ENCODE data around the gene MTOR. TPM values are rescaled to one million over a fixed set of nuclear protein-coding genes. Genes with fewer than 3 reads are reported as not detected.
"Not testable (repeated sequence)": the region's sequence is repeated elsewhere in the genome, so short reads cannot be mapped to it uniquely, and the experiment has no call there.

The MTOR gene
- total RNA-seq (2014; rRNA removed; shearing (Covaris generic); ENCODE audit: low replicate concordance) = 36.4 and 50.1 TPM in 2 replicates

DNA sequence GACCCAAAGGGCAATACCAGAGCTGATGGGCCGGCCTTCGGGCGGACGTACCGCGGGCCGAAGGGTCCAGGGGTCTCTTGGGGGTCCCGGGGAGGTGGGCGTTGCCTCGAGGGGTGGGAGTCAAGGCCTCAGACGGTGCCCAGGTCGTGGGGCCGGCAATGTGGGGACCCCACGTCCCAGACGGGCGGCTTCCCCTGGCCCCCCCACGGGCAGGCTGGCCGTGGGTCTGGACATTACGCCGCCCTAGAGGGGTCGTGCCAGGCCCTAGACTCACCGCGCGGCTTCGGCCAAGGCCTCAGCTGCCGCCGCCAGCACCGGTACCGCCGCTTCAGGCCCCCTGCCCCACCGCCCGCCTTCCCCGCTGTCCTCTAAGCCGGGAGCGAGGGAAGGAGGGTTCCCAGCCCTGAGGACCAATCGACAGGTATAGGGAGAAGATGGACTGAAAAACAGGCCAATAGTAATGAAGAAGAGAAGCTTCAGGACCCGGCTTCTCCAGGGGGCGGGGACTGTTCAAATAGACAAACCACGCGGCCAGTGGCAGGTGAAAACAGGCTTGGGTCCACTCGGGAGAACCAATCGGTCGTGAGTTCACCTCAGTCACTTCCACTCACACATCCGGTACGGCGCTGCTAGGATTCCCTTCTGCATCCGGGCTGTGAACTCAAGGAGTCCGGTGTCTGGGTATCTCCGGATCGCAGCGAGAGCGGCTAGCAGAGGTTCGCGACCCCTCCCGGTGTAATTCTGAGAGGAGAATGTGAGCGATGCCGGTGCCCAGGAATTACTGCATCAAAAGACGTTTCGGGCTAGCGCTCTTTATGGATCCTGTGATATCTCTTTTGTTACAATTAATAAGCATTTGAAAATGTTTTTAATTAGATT is at the start of gene MTOR:
Gene MTOR, minus strand, starts transcription at position 381 of the 879 bp plus-strand sequence. CDS start 3,142 bp downstream, outside the sequence.
- Histone ChIP-seq H3K4me2 (ENCODE audit: low read depth, low read length, poor library complexity, severe bottlenecking) (peak within 1 kb of the TSS; percentile 97), H3K9ac (ENCODE audit: low read length) (peak within 1 kb of the TSS; percentile 94), H3K4me1 (ENCODE audit: low read length) (peaks cover 14% of the 10 kb centered on the region), H3K4me3 (ENCODE audit: low read length) (peak within 1 kb of the TSS; percentile 95), H2AFZ (ENCODE audit: low read length) (peak within 1 kb of the TSS; percentile 74), H3K9me3 (ENCODE audit: low read length) (no peaks in the 10 kb centered on the region), H3K27ac (ENCODE audit: low read length) (peak within 1 kb of the TSS; percentile 51; the same call in 1 of the 2 replicates), H3K9me2 (replicated peaks; ENCODE audit: insufficient read depth, low read length) (no peaks in the 10 kb centered on the region), H4K20me1 (ENCODE audit: insufficient read depth, low read depth, low read length) (no peaks in the 10 kb centered on the region), H3K27me3 (ENCODE audit: low read length) (no peaks in the 10 kb centered on the region), H3K36me3 (ENCODE audit: insufficient read depth, low read length) (peaks cover 9% of the 10 kb centered on the region; the same call in 1 of the 2 replicates), H3K79me2 (ENCODE audit: low read length) (peaks cover 30% of the 10 kb centered on the region)
- peak; percentile 100 for DNase-seq

DNA sequence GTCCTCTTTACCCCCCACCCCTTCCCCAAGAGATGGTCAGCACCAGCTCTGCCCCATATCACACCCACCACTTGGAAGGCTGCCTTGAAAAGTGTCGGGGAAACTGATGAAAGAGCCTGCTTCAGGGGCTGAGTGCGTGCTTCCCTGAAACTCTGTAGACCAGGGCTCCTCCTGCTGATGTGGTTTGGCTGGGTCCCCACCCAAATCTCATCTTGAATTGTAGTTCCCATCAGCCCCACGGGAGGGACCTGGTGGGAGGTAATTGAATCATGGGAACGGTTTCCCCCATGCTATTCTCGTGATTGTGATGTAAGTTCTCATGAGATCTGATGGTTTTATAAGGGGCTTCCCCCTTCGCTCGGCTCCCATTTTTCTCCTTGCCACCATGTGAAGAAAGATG is 47.0 kb upstream of the MTOR start:
- H4K20me1 ChIP-seq (ENCODE audit: insufficient read depth, low read depth, low read length) = no peaks in the 10 kb centered on the region
- no peak overlapping the region for H3K4me3 ChIP-seq (ENCODE audit: low read length)
- no peaks in the 10 kb centered on the region for H3K79me2 ChIP-seq (ENCODE audit: low read length)
- no peak overlapping the region for H3K27ac ChIP-seq (ENCODE audit: low read length)
- H3K9ac ChIP-seq (ENCODE audit: low read length) = no peak overlapping the region
- no peak overlapping the region for H2AFZ ChIP-seq (ENCODE audit: low read length)
- no peaks in the 10 kb centered on the region for H3K36me3 ChIP-seq (ENCODE audit: insufficient read depth, low read length)
- no peaks in the 10 kb centered on the region for H3K4me1 ChIP-seq (ENCODE audit: low read length)
- DNase-seq = no peak
- H3K9me2 ChIP-seq (replicated peaks; ENCODE audit: insufficient read depth, low read length) = no peaks in the 10 kb centered on the region
- no peaks in the 10 kb centered on the region for H3K27me3 ChIP-seq (ENCODE audit: low read length)
- H3K9me3 ChIP-seq (ENCODE audit: low read length) = no peaks in the 10 kb centered on the region
- H3K4me2 ChIP-seq (ENCODE audit: low read depth, low read length, poor library complexity, severe bottlenecking) = no peak overlapping the region

DNA sequence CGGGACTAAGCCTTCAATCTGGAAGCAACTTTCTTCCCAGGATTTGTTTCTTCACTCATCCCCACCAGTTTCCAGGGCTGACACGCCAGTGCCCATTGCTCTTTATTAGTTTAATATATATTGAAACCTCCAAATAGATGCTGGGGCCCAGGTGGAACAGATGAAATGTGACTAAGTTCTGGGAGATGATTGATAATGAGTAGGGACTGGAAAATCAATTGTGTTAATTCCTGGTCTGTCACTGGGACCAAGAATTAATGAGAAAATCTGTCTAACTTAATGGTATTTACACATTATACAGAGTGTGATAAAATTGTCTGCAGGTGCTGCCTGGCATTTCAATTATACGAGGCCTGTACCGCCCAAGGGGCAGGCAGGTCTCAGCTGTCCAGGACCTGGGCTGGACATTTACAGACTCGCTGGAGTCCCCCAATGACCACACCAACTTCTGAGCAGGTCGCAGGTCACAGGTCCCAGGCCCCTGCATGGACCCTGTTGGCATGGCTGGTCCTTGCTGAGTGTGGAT is 46.4 kb upstream of the MTOR start:
- H3K4me1 ChIP-seq (ENCODE audit: low read length) = no peaks in the 10 kb centered on the region
- no peaks in the 10 kb centered on the region for H4K20me1 ChIP-seq (ENCODE audit: insufficient read depth, low read depth, low read length)
- H2AFZ ChIP-seq (ENCODE audit: low read length) = no peak overlapping the region
- H3K9me3 ChIP-seq (ENCODE audit: low read length) = no peaks in the 10 kb centered on the region
- no peaks in the 10 kb centered on the region for H3K36me3 ChIP-seq (ENCODE audit: insufficient read depth, low read length)
- no peak overlapping the region for H3K9ac ChIP-seq (ENCODE audit: low read length)
- no peaks in the 10 kb centered on the region for H3K9me2 ChIP-seq (replicated peaks; ENCODE audit: insufficient read depth, low read length)
- no peak overlapping the region for H3K4me3 ChIP-seq (ENCODE audit: low read length)
- H3K27ac ChIP-seq (ENCODE audit: low read length) = no peak overlapping the region
- no peak for DNase-seq
- no peaks in the 10 kb centered on the region for H3K27me3 ChIP-seq (ENCODE audit: low read length)
- H3K4me2 ChIP-seq (ENCODE audit: low read depth, low read length, poor library complexity, severe bottlenecking) = no peak overlapping the region
- H3K79me2 ChIP-seq (ENCODE audit: low read length) = no peaks in the 10 kb centered on the region

DNA sequence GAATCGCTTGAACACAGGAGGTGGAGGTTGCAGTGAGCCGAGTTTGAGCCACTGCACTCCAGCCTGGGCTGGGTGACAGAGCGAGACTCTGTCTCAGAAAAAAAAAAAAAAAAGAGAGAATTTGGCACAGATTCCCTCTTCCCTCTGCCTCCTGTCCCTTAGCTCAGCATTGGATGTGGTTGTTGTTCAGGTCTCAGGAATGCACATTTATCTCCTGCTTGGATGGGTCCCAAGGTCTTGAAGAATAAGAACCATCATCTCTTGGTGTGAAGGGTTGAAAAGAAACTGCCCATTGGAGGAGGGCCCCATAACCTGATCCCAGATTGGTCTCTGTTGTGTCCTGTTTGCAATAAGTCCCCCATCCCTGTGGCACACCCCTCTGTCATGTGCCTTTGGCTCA is 45.5 kb upstream of the MTOR start:
- no peak for DNase-seq
- H3K9me3 ChIP-seq (ENCODE audit: low read length) = no peaks in the 10 kb centered on the region
- no peak overlapping the region for H3K27ac ChIP-seq (ENCODE audit: low read length)
- no peaks in the 10 kb centered on the region for H3K36me3 ChIP-seq (ENCODE audit: insufficient read depth, low read length)
- no peaks in the 10 kb centered on the region for H4K20me1 ChIP-seq (ENCODE audit: insufficient read depth, low read depth, low read length)
- H2AFZ ChIP-seq (ENCODE audit: low read length) = no peak overlapping the region
- no peaks in the 10 kb centered on the region for H3K79me2 ChIP-seq (ENCODE audit: low read length)
- H3K27me3 ChIP-seq (ENCODE audit: low read length) = no peaks in the 10 kb centered on the region
- H3K9me2 ChIP-seq (replicated peaks; ENCODE audit: insufficient read depth, low read length) = no peaks in the 10 kb centered on the region
- H3K4me2 ChIP-seq (ENCODE audit: low read depth, low read length, poor library complexity, severe bottlenecking) = no peak overlapping the region
- H3K4me1 ChIP-seq (ENCODE audit: low read length) = no peaks in the 10 kb centered on the region
- no peak overlapping the region for H3K9ac ChIP-seq (ENCODE audit: low read length)
- H3K4me3 ChIP-seq (ENCODE audit: low read length) = no peak overlapping the region

DNA sequence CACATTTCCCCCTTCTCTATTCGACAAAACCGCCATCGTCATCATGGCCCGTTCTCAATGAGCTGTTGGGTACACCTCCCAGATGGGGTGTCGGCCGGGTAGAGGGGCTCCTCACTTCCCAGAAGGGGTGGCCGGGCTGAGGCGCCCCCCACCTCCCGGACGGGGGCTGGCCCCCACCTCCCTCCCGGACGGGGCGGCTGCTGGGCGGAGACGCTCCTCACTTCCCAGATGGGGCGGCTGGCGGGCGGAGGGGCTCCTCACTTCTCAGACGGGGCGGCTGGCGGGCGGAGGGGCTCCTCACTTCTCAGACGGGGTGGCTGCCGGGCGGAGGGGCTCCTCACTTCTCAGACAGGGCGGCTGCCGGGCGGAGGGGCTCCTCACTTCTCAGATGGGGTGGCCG is 43.2 kb upstream of the MTOR start:
- not testable (repeated sequence) for DNase-seq; H3K79me2 ChIP-seq (ENCODE audit: low read length); H3K27me3 ChIP-seq (ENCODE audit: low read length); H3K9me2 ChIP-seq (replicated peaks; ENCODE audit: insufficient read depth, low read length); H3K4me3 ChIP-seq (ENCODE audit: low read length); H4K20me1 ChIP-seq (ENCODE audit: insufficient read depth, low read depth, low read length); H2AFZ ChIP-seq (ENCODE audit: low read length); H3K27ac ChIP-seq (ENCODE audit: low read length); H3K9me3 ChIP-seq (ENCODE audit: low read length); H3K9ac ChIP-seq (ENCODE audit: low read length); H3K4me1 ChIP-seq (ENCODE audit: low read length); H3K4me2 ChIP-seq (ENCODE audit: low read depth, low read length, poor library complexity, severe bottlenecking); H3K36me3 ChIP-seq (ENCODE audit: insufficient read depth, low read length)

DNA sequence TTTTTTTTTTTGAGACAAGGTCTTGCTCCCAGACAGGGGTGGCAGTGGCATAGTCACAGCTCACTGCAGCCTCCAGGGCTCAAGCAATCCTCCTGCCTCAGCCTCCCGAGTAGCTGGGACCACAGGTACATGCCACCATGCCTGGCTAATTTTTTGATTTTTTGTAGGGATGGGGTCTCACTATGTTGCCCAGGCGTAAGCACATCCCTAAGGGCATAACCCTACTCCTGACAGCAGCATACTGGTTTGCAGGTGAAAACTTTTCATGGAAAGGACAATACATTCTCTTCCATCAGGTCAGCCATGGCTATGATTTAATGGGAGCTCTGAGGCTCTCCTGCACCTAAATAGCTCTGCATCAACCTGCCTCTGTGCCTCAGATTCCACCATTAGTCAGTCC is 40.0 kb upstream of the MTOR start:
- no peak overlapping the region for H2AFZ ChIP-seq (ENCODE audit: low read length)
- no peaks in the 10 kb centered on the region for H3K79me2 ChIP-seq (ENCODE audit: low read length)
- H3K27me3 ChIP-seq (ENCODE audit: low read length) = no peaks in the 10 kb centered on the region
- H3K4me3 ChIP-seq (ENCODE audit: low read length) = no peak overlapping the region
- DNase-seq = no peak
- no peaks in the 10 kb centered on the region for H3K36me3 ChIP-seq (ENCODE audit: insufficient read depth, low read length)
- no peaks in the 10 kb centered on the region for H3K9me2 ChIP-seq (replicated peaks; ENCODE audit: insufficient read depth, low read length)
- H4K20me1 ChIP-seq (ENCODE audit: insufficient read depth, low read depth, low read length) = no peaks in the 10 kb centered on the region
- no peak overlapping the region for H3K27ac ChIP-seq (ENCODE audit: low read length)
- no peaks in the 10 kb centered on the region for H3K9me3 ChIP-seq (ENCODE audit: low read length)
- H3K4me1 ChIP-seq (ENCODE audit: low read length) = no peaks in the 10 kb centered on the region
- H3K4me2 ChIP-seq (ENCODE audit: low read depth, low read length, poor library complexity, severe bottlenecking) = no peak overlapping the region
- no peak overlapping the region for H3K9ac ChIP-seq (ENCODE audit: low read length)

DNA sequence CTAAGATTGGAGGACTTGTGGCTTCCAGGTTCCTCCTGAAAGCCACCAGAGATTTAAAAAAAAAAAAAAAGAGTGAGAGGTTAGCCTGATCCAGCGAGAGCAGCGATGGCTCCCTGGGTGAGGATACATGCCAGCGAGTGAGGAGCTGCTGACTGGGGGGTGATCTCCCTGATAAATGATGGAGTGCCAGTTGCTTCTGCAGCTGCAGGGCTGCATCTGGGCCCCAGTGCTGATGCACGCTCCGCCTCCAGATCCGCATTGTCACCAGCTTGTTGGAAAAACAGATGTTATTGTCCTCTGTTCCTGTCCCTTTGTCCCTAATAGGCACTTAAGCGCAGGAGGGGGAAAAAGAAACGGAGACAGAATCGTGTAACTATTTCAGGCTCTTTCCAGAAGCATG is 39.2 kb upstream of the MTOR start:
- no peaks in the 10 kb centered on the region for H3K36me3 ChIP-seq (ENCODE audit: insufficient read depth, low read length)
- H2AFZ ChIP-seq (ENCODE audit: low read length) = no peak overlapping the region
- no peak overlapping the region for H3K27ac ChIP-seq (ENCODE audit: low read length)
- H3K4me3 ChIP-seq (ENCODE audit: low read length) = no peak overlapping the region
- no peak for DNase-seq
- no peak overlapping the region for H3K4me2 ChIP-seq (ENCODE audit: low read depth, low read length, poor library complexity, severe bottlenecking)
- no peaks in the 10 kb centered on the region for H3K4me1 ChIP-seq (ENCODE audit: low read length)
- H3K27me3 ChIP-seq (ENCODE audit: low read length) = no peaks in the 10 kb centered on the region
- H3K9me3 ChIP-seq (ENCODE audit: low read length) = no peaks in the 10 kb centered on the region
- no peaks in the 10 kb centered on the region for H3K79me2 ChIP-seq (ENCODE audit: low read length)
- no peaks in the 10 kb centered on the region for H4K20me1 ChIP-seq (ENCODE audit: insufficient read depth, low read depth, low read length)
- no peak overlapping the region for H3K9ac ChIP-seq (ENCODE audit: low read length)
- H3K9me2 ChIP-seq (replicated peaks; ENCODE audit: insufficient read depth, low read length) = no peaks in the 10 kb centered on the region

DNA sequence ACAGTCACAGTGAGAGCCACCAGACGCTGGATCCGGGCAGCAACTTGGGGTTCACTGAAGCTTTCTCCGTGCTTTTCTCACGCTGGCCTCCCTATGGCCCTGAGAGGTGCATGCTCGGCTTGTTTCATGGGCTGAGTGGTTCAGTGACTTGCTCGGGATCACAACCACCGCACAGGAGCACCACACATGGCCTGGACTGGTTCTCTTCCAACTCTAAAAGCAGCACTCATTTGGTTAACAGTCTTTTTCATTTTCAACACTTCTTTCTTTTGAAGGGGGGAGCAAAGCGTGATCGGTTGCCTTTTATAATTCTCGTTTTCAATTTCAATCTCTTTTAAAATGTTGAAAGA is 36.8 kb upstream of the MTOR start:
- no peaks in the 10 kb centered on the region for H3K4me1 ChIP-seq (ENCODE audit: low read length)
- no peak overlapping the region for H3K4me3 ChIP-seq (ENCODE audit: low read length)
- no peaks in the 10 kb centered on the region for H3K9me3 ChIP-seq (ENCODE audit: low read length)
- H4K20me1 ChIP-seq (ENCODE audit: insufficient read depth, low read depth, low read length) = no peaks in the 10 kb centered on the region
- no peak overlapping the region for H2AFZ ChIP-seq (ENCODE audit: low read length)
- H3K79me2 ChIP-seq (ENCODE audit: low read length) = no peaks in the 10 kb centered on the region
- H3K27ac ChIP-seq (ENCODE audit: low read length) = no peak overlapping the region
- H3K4me2 ChIP-seq (ENCODE audit: low read depth, low read length, poor library complexity, severe bottlenecking) = no peak overlapping the region
- H3K9ac ChIP-seq (ENCODE audit: low read length) = no peak overlapping the region
- no peaks in the 10 kb centered on the region for H3K9me2 ChIP-seq (replicated peaks; ENCODE audit: insufficient read depth, low read length)
- no peaks in the 10 kb centered on the region for H3K27me3 ChIP-seq (ENCODE audit: low read length)
- DNase-seq = no peak
- no peaks in the 10 kb centered on the region for H3K36me3 ChIP-seq (ENCODE audit: insufficient read depth, low read length)

Data from Karpas-422 (cell line).